Activated CD8-positive, alpha-beta memory T cell treated with anti-CD3 and anti-CD28 coated beads for 4 hours (primary cell): Measurements from ENCODE around the gene XG.
"Not testable (repeated sequence)": the region's sequence is repeated elsewhere in the genome, so short reads cannot be mapped to it uniquely, and the experiment has no call there.

ENCODE experiments used
- DNase-seq, 2 donors: peaks; one replicate each; pipeline ENCODE4 v3.0.0-alpha.2; 2020; ENCODE audit warnings: low read depth in 2 of 2

Gene XG

DNA sequence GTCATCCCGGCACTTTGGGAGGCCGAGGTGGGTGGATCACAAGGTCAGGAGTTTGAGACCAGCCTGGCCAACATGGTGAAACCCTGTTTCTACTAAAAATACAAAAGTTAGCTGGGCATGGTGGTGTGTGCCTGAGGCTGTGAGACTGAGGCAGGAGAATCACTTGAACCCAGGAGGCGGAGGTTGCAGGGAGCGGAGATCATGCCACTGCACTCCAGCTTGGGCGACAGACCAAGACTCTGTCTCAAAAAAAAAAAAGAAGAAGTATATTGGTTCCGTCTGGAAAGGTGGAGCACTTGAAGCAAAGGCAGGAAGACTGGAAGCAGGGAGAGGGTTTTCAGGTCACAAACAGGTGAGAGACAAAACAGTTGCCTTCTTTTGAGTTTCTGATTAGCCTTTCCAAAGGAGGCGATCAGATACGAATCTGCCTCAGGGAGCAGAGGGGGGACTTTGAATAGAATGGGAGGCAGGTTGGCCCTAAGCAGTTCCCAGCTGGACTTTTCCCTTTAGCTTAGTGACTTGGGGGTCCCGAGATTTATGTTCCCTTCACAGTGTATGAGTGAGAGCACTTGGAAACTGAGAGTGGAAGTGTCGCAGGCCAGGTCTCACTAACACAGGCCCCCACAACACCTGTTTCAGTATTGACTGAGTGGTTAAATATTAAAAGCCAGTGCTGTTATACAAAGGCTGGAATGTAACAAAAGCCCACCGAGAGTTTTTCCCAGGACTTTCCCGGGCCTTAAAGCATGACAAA lies 28.8 kb downstream of the XG start:
- DNase-seq: not testable (repeated sequence)

GRCh38 chrX:2781226-2781571 lies 29.4 kb downstream of the XG start:
- no peak for DNase-seq

DNA sequence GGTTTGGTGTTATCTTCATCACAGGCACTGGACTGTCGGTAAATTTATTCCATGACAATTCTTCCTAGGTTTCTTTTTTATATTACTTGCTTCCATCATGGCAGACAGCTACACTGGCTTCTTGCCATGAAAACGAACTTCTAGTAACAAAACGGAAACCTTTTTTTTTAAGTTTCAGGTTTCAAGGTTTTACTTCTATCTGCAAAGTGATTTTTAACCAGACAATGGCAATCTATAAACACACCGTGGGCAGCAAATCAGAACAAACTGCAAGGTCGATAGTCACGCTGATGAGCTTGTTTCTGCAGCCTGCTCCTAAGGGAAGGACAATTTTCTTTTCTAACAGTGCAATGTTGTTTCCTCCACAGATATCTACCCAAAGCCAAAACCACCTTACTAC lies 29.9 kb downstream of the XG start:
- no peak for DNase-seq

GRCh38 chrX:2782171-2782570 lies 30.3 kb downstream of the XG start:
- DNase-seq: no peak

- DNase-seq: no peak
These were observed 30.9 kb downstream of the XG start for GRCh38 chrX:2782778-2783177.

GRCh38 chrX:2784026-2784425 lies 32.2 kb downstream of the XG start:
- DNase-seq: no peak

DNA sequence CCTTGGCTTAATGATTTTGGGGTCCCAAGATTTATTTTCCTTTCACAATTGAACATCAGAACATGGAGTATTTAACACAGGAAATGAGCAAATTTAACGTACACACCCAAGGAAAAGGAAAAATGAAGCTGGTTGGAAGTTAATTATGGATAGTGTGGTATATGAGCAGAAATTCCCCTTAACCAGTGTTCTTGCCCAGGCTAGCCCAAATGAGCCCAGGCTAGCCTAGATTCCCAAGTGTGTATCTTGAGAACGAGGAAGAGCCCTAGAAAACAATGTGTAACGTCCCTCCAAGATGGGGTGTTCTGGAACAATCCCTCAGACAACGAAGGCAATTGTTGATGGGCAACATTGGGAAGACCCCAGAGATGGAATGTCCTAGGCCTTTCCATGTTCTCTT lies 33.7 kb downstream of the XG start:
- no peak for DNase-seq

GRCh38 chrX:2788980-2789379 lies 37.1 kb downstream of the XG start:
- DNase-seq: no peak

DNA sequence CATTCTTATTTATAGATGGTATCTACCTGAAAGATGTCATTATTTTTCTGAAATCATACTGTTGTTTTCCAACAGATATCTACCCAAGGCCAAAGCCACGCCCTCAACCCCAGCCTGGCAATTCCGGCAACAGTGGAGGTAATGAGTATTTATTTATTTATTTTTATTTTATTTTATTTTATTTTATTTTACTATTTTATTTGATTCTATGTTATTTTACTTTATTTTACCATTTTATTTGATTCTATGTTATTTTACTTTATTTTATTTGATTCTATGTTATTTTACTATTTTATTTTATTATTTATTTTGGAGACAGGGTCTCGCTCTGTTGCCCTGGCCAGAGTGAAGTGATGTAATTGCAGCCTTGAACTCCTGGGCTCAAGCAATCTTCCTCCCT lies 37.7 kb downstream of the XG start:
- DNase-seq: no peak

DNA sequence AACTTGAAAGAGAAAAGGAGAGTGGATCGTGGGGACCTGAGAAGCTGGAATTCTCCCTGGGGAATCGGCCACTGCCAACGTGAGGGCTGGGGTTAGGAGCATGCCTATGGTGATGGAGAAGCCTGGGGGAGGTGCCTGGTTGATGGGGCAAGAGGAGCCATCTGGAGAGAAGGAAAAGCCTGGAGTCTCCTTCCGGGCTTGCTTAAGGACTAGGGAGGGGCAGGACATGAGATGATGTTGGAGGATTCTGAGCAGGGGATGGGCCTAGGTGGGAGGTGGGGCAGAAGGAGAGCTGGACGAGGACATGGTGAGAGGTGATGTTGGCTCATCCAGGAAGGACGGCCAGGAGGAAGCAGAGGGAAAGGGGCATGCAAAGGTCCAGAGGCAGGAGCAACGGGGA lies 41.9 kb downstream of the XG start:
- no peak for DNase-seq

DNA sequence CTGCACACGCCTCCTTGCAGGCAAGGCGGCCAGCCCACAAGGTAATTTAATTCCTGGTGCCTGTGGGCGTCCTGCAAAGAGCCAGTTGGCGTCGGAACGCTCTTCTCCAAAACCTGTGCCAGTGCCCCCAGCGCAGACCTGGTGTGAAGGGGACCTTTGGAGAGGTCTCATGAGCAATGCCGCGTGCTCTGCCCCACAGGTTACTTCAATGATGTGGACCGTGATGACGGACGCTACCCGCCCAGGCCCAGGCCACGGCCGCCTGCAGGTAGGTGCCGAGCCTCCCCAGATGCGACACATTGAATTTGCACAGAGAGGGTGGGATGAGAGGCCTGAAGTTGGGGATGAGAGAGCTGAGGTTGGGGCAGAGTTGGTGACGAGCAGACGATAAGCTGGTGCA lies 42.5 kb downstream of the XG start:
- no peak for DNase-seq

DNA sequence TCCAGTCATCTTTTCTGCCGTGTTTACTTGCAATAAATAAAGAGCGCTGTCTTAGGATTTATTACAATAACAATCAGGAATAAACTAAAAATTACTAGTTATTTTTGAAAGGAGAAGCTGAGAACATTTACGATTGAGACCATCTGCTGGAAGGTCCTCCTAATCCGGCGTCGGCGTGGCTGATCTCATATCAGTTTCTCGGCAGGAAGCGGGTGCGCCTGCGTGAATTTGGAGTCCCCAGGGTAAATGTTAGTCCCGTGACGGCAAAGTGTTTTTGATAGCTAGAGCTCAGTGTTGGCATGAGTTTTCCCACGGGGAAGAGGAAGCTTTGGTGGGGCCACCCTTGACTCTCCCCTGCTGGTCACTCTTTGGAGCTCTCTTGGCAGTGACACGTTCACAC lies 45.0 kb downstream of the XG start:
- not testable (repeated sequence) for DNase-seq

DNA sequence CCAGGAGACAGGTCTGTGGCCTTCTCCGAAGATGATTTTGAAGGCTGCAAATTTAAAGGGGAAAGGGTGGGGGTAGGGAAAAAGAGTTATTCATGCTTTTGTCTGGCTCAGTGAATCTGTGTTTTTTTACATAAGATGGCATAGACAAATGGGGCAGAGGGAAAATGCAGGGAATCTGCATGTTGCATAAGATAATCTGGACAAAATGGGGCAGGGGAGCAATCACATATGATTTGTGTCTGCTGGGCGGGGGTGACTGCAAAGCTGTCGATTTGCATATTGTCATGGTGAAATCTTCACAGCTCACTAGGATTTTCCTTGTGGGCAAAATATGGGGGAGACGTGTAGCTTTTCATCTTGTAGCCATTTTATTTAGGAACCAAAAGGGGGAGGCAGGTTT lies 47.5 kb downstream of the XG start:
- DNase-seq: no peak

DNA sequence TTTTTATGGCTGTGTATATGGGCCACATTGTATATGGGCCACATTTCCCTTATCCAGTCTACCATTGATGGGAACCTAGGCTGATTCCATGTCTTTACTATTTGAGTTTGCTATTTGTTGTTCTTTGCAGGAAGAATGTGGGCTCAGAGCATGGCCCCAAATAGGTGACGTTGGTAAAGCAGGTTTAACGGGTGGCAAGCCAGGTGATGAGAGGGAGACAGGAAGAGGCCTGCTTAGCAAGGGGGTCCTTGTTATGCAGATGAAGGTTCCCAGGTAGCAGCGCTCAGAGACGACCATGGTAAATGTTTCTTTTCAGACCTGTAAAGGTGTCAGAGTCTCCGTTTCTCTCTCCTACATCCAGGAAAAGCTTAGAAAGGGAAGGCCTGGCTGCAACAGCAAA lies 48.1 kb downstream of the XG start:
- not testable (repeated sequence) for DNase-seq

- DNase-seq: no peak
These were observed 49.4 kb downstream of the XG start for GRCh38 chrX:2801223-2801622.

DNA sequence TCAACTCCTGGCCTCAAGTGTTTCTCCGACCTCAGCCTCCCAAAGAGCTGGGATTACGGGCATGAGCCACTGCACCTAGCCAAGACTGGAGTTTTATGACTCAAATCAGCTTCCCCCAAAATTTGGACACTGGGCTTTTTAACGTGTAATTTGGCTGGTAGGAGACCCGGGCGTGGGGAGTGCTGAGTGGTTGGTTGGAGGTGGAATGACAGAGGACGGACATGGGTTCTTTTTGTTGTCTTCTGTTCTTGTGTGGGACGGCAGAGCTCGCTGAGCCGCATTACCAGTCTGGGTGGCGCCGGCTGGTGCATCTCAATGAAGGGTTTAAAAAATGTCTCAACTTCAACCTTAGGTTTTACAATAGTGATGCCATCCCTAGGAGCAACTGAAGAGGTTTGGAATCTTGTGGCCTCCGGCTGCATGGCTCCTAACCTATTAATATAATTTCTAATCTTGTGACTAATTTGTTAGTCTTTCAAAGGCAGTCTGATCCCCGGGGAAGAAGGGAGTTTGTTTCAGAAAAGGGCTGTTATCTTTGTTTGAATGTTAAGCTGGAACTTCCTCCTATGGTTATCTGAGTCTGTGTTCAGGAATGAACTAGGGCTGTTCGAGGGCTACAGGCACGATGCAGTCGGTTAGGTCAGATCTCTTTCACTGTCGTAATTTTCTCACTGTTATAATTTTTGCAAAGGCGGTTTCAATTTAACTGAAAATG lies 50.7 kb downstream of the XG start:
- DNase-seq: not testable (repeated sequence)

- not testable (repeated sequence) for DNase-seq
These were observed 51.6 kb downstream of the XG start for GRCh38 chrX:2803486-2803885.

DNA sequence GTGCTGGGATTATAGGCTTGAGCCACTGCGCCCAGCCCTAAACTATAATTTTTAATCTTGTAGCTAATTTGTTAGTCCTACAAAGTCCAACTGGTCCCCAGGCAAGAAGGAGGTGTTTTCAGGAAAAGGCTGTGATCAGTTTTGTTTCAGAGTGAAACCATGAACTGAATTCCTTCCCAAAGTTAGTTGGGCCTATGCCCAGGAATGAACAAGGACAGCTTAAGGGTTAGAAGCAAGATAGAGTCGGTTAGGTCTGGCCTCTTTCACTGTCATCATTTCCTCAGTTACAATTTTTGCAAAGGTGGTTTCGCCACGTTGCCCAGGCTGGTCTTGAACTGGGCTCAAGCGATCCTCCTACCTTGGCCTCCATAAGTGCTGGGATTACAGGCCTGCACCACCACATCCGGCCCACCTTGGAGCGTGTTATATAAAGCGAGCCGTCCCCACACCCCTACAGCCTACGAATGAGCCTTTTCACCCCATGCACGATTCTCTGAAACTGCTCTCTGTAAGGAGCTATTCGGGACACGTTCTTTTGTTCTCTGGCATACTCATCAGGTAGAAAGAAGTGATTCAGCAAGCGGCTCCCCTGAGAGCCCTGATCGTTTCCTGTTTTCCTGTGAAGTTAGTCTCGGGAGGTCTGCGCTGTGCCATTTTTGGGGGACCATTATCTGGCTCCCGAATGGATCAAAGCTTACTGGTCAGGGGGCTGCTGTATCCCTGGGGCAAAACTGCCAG lies 52.4 kb downstream of the XG start:
- DNase-seq: not testable (repeated sequence)

- not testable (repeated sequence) for DNase-seq
These were observed 53.0 kb downstream of the XG start for GRCh38 chrX:2804858-2805257.

- DNase-seq: no peak
These were observed 59.4 kb downstream of the XG start for GRCh38 chrX:2811271-2811670.

- DNase-seq: peak; percentile 0 to 19
These were observed 60.5 kb downstream of the XG start for GRCh38 chrX:2812161-2812907.

- DNase-seq: no peak
These were observed 65.2 kb downstream of the XG start for GRCh38 chrX:2817036-2817435.
